A673 (cell line): ENCODE results near the gene NUP188. TPM values are rescaled to one million over a fixed set of nuclear protein-coding genes. Genes with fewer than 3 reads are reported as not detected.
A peak's percentile ranks its signal among the peaks of the same experiment; 100 is the strongest.
"Not testable (repeated sequence)": the region's sequence is repeated elsewhere in the genome, so short reads cannot be mapped to it uniquely, and the experiment has no call there.

Source experiments
- BruUV-seq: library from RNA; stranded (reverse); fragments of 400-500 nt; replicated peaks from 2 replicates; lab custom pipeline; 2021; lab: Mats Ljungman, UMichigan
- CTCF ChIA-PET: fragments of 300-600 bp; sonication (Branson Sonifier 250); formaldehyde crosslinking; loops from one replicate; lab custom pipeline; 2022; ENCODE audit warnings: antibody characterized with exemption; lab: Charles Lee
- POLR2A ChIA-PET: fragments of 300-600 bp; sonication (Branson Sonifier 250); formaldehyde crosslinking; loops from one replicate; lab custom pipeline; 2022; ENCODE audit warnings: antibody characterized with exemption; ENCODE audit not compliant: low non-redundant PET; lab: Charles Lee
- DNase-seq: peaks from one replicate; pipeline ENCODE4 v3.0.0-alpha.2; 2015; ENCODE audit warnings: low spot score
- H3K27ac ChIP-seq: fragments of 200-600 bp; sonication (generic); 2 replicates; pipeline ENCODE4 v1.5.1; 2016; ENCODE audit warnings: mixed run types, low read depth, mild to moderate bottlenecking, mixed read lengths, antibody characterized with exemption, low read length; ENCODE audit not compliant: poor library complexity, severe bottlenecking
- H3K27me3 ChIP-seq: fragments of 200-600 bp; sonication (generic); replicated peaks from 2 replicates; pipeline ENCODE4 v1.6.1; 2017; ENCODE audit warnings: mixed run types, low read depth, mild to moderate bottlenecking, mixed read lengths, antibody characterized with exemption, low read length; ENCODE audit not compliant: insufficient read depth, poor library complexity
- H3K36me3 ChIP-seq: fragments of 200-600 bp; sonication (generic); 2 replicates; pipeline ENCODE4 v1.6.1; 2016; ENCODE audit warnings: mixed run types, mild to moderate bottlenecking, mixed read lengths, antibody characterized with exemption, low read length; ENCODE audit not compliant: insufficient read depth, poor library complexity, severe bottlenecking
- H3K4me1 ChIP-seq: fragments of 200-600 bp; sonication (generic); 2 replicates; pipeline ENCODE4 v1.6.1; 2017; ENCODE audit warnings: mixed run types, mild to moderate bottlenecking, mixed read lengths, antibody characterized with exemption, low read length; ENCODE audit not compliant: insufficient read depth, poor library complexity, severe bottlenecking
- H3K4me3 ChIP-seq: fragments of 200-600 bp; sonication (generic); 2 replicates; pipeline ENCODE4 v1.5.1; 2016; ENCODE audit warnings: low read depth, mixed run types, mild to moderate bottlenecking, mixed read lengths, low read length; ENCODE audit not compliant: poor library complexity, severe bottlenecking
- H3K9me3 ChIP-seq: fragments of 200-600 bp; sonication (generic); 2 replicates; pipeline ENCODE4 v1.6.1; 2016; ENCODE audit warnings: mixed run types, low read depth, mild to moderate bottlenecking, mixed read lengths, antibody characterized with exemption, low read length; ENCODE audit not compliant: poor library complexity, severe bottlenecking
- CTCF ChIP-seq: fragments of 300-800, 200-600 bp; sonication (generic); conservative IDR thresholded peaks from 2 replicates; pipeline ENCODE4 v1.5.1; 2017; ENCODE audit warnings: low read depth, mild to moderate bottlenecking, antibody characterized with exemption, low read length, moderate library complexity, mixed read lengths
- EZH2 ChIP-seq: fragments of 200-600 bp; sonication (generic); IDR thresholded peaks from 2 replicates; pipeline ENCODE4 v1.6.1; 2017; ENCODE audit warnings: borderline replicate concordance, low read depth, mild to moderate bottlenecking, mixed read lengths, antibody characterized with exemption, low read length; ENCODE audit not compliant: poor library complexity, severe bottlenecking
- intact Hi-C: fragments of 100-400 bp; cut with micrococcal nuclease; formaldehyde crosslinking; loops from one replicate; pipeline ENCODE4 v1.10.0; 2022; ENCODE audit not compliant: unreplicated experiment
- total RNA-seq: library from RNA; stranded (reverse); gene quantifications from 2 replicates; pipeline ENCODE4 v1.2.3, GENCODE V29; 2021

NUP188 gene
- total RNA-seq, 1 experiment from 2014 or later, result 170 TPM

- CTCF ChIA-PET, result no interaction called here
- H3K9me3 ChIP-seq, result no peaks in the 10 kb centered on the region
- H3K27ac ChIP-seq, result peak overlapping the region; percentile 29
- no peaks in the 10 kb centered on the region for H3K27me3 ChIP-seq
- H3K36me3 ChIP-seq, result peaks cover 84% of the 10 kb centered on the region
- POLR2A ChIA-PET, result no interaction called here
- no TSS peak for BruUV-seq
- H3K4me1 ChIP-seq, result no peaks in the 10 kb centered on the region
- no peak for DNase-seq
- TF ChIP-seq EZH2, result no peak
- TF ChIP-seq CTCF, result no peak
- no peak overlapping the region for H3K4me3 ChIP-seq
- intact Hi-C loops, result no loop called here
Measured at GRCh38 chr9:128999581-129000206, 52.2 kb downstream of the NUP188 start.

- intact Hi-C loops, result no loop called here
- DNase-seq, result no peak
- H3K36me3 ChIP-seq, result peaks cover 80% of the 10 kb centered on the region
- ChIA-PET CTCF (no interaction called here), POLR2A (no interaction called here)
- no peak overlapping the region for H3K4me3 ChIP-seq
- no peaks in the 10 kb centered on the region for H3K9me3 ChIP-seq
- no TSS peak for BruUV-seq
- H3K4me1 ChIP-seq, result no peaks in the 10 kb centered on the region
- no peak overlapping the region for H3K27ac ChIP-seq
- TF ChIP-seq CTCF (no peak), EZH2 (no peak)
- no peaks in the 10 kb centered on the region for H3K27me3 ChIP-seq
Measured at GRCh38 chr9:129001504-129002325, 54.2 kb downstream of the NUP188 start.

GRCh38 chr9:129002992-129003391 is 55.5 kb downstream of the NUP188 start:
- intact Hi-C loops, result no loop called here
- DNase-seq, result no peak

GRCh38 chr9:129004173-129004572 is 56.7 kb downstream of the NUP188 start:
- H3K4me1 ChIP-seq, BruUV-seq, DNase-seq, intact Hi-C loops, H3K27me3 ChIP-seq, POLR2A ChIA-PET, H3K9me3 ChIP-seq, H3K4me3 ChIP-seq, H3K27ac ChIP-seq: not testable (repeated sequence)
- CTCF ChIA-PET, result interaction anchor here (0.6 to 1.2 kb wide), 2 partner anchors 24 to 31 kb away, joined by 6 to 9 read pairs; partner anchors contain the start of gene SH3GLB2
- peaks cover 67% of the 10 kb centered on the region for H3K36me3 ChIP-seq

More at GRCh38 chr9:129002992-129003391, 55.5 kb downstream of the NUP188 start:
- ChIA-PET POLR2A (no interaction called here), CTCF (no interaction called here)
- Histone ChIP-seq H3K4me1 (no peaks in the 10 kb centered on the region), H3K9me3 (no peaks in the 10 kb centered on the region), H3K36me3 (peaks cover 78% of the 10 kb centered on the region), H3K4me3 (no peak overlapping the region), H3K27ac (no peak overlapping the region), H3K27me3 (no peaks in the 10 kb centered on the region)
- no TSS peak for BruUV-seq
- no peak for TF ChIP-seq EZH2
- TF ChIP-seq CTCF, result no peak
